NCI-H2029 (cell line): ENCODE data around the gene CKM.
"Not testable (repeated sequence)": the region's sequence is repeated elsewhere in the genome, so short reads cannot be mapped to it uniquely, and the experiment has no call there.

Experiments used
- DNase-seq: peaks from one replicate; lab custom pipeline; 2025; lab: John Stamatoyannopoulos, UW

Gene CKM

DNA sequence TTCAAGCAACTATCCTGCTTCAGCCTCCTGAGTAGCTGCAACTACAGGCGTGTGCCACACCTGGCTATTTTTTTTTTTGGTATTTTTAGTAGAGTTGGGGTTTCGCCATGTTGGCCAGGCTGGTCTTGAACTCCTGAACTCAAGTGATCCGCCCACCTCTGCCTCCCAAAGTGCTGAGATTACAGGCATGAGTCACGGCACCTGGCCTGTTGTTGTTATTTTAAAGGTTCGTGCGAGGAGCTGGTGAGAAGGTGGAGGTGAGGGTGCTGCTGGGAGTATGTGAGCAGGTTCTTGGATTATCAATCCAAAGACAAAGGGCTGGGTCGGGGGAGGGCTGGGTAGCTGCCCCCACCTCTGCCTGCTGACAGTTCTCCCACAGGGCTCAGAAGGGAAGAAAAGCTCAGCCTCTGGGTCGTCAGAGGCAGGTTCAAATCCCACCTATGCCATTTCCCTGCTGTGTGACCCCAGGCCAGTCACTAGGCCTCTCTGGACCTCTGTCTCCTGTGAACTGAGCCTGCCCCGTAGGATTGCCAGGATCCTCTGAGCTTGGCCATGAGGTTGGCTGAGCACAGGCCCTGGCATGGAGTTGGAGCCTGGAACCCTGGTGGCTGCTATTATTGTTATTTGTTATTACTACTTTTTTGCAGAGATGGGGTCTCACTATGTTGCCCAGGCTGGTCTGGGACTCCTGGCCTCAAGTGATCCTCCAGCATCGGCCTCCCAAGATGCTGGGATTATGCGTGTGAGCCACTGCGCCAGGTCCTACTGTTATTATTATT, 1.5 kb downstream of the CKM start:
- no peak for DNase-seq

DNA sequence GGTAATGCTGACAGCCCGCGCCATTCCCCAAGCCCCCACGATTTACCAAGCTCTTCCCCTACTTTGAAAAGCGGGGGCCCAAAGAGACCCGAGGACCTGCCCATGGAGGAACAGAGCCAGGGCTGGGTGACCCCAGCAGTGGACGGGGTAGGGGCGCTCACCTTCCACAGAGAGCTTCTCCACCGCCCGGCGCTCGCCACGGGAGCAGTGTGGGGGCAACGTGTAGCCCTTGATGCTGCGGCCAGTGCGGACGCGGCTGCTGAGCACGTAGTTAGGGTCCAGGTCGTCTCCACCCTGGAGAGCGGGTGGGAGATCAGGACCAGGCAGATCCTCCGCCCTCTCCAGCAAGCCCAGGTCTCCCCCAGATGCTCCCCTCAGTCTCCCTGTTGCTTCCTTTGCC, 7.4 kb downstream of the CKM start:
- no peak for DNase-seq

DNA sequence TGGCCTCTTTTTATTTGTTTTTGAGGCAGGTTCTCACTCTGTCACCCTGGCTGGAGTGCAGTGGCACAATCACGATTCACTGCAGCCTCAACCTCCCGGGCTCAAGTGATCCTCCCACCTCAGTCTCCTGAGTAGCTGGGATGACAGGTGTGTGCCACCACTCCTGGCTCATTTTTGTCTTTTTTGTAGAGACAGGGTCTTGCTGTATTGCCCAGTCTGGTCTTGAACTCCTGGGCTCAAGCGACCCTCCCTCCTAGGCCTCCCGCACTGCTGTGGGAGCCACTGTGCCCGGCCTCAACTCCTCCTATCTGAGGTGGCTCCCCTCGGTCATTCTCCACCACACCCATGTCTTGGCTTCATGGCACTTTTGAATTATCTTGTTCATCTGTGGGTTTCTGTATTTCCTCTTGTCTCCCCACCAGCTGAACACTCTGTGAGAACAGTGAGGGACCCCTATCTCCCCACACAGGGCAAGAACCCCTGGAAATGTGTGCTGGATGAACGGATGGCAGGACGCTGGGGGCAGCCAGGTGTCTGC, 7.9 kb downstream of the CKM start:
- DNase-seq = no peak

DNA sequence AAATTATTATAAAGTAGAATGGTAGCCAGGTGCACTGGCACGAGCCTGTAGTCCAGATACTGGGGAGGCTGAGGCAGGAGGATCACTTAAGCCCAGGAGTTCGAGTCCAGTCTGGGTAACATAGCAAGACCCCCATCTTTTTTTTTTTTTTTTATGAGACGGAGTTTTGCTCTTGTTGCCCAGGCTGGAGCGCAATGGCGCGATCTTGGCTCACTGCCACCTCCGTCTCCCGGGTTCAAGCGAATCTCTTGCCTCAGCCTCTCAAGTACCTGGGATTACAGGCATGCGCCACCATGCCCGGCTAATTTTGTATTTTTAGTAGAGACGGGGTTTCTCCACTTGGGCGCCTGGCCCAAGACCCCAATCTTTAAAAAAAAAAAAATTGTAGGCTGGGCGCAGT, 10.4 kb downstream of the CKM start:
- DNase-seq = not testable (repeated sequence)

DNA sequence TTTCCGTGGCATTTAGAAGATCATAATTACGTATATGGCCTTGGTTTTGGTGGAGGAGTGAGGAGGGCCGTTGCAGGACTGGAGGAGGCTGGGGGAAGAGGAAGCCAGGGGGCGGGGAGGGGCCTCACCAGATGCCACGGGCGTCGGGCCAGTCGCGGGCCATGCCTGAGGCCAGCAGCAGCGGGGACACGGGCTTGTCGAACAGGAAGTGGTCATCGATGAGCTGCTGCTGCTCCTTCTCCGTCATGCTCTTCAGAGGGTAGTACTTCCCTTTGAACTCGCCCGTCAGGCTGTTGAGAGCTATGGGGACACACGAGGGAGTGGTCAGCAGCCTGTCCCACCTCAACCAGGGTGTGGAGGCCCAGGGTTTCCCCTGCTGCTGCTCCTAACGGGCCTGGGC, 11.1 kb downstream of the CKM start:
- DNase-seq = no peak

DNA sequence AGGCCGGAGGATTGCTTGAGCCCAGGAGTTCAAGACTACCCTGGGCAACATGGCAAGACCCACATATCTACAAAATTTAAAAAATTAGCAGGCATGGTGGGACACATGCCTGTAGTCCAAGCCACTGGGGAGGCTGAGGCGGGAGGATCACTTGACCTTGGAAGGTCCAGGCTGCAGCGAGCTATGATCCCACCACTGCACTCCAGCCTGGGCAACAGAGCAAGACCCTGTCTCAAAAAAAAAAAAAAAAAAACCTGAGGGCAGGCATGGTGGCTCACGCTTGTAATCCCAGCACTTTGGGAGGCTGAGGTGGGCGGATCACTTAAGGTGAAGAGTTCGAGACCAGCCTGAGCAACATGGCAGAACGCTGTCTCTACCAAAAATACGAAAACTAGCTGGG, 13.4 kb downstream of the CKM start:
- DNase-seq = not testable (repeated sequence)

DNA sequence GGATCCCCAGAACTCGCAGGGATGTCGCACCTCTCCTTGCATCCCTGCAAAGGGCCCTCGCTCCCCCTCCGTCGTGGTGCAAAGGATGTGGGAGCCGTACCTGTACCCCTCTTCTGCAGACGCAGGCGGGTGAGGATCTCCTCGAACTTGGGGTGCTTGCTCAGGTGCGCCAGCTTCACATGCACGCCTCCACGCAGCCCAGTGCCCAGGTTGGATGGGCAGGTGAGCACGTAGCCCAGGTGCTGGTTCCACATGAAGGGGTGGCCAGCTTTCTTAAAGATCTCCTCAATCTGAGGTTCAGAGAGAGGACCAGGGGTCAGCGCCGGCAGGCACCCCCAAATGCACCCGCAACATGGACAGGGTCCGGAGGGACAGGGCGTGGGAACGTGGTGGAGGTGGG, 15.3 kb downstream of the CKM start:
- DNase-seq = no peak

DNA sequence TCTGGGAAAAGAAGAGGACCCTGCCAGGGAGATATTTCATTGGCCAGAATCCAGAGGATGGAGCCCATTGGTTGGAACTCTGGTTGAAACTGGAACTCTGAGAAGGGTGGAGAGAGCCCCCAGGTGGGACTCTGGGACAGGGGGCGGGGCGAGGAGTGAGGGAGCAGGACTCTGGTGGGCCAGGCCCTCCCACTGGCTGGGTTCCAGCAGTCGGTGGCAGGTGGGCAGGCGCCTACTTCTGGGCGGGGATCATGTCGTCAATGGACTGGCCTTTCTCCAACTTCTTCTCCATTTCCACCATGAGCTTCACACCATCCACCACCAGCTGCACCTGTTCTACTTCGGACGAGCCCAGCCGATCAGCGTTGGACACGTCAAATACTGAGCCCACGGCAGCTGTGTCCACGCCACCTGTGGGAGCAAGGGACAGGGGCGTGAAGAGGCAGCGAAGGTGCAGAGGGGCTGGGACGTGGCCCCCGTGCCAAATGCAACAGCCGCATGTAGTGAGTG, 16.1 kb downstream of the CKM start:
- peak; percentile 93 for DNase-seq

DNA sequence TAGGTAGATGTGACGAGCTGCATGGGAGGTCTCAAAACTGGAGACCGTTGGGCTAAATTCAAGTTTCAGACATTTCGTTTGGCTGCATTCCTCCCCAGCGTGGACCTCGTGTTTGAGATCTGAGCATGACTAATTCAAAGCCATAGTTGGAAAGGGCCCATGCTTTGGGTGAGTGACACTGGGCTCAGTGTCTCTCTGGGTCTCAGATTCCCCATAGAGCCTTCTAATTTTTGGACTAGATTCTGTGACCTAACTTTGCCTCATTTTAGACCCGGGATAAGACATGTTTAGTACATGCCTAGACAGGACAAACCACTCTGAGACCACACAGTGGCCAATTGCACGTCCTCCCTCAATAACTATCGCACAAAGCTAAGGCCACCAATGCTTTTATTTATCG, 16.6 kb downstream of the CKM start:
- DNase-seq = no peak

DNA sequence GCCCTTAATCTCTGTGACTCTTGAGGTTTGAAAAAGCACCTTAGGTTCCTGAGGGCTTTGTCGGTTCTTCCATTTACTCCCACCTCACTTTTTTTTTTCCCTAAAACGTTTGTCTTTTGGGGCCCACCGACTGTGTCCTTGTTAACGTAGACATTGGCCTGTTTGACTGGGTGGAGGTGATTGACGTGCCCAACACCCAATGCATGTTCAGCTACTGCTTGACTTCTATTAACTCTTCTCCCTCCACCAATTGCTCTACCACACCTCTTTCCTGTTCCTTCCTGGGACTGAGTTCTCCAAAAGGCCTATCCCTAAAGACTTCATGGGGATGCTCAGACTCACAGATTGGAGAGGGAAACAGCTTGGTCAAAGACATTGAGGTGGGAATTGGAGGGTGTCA, 17.3 kb downstream of the CKM start:
- no peak for DNase-seq

DNA sequence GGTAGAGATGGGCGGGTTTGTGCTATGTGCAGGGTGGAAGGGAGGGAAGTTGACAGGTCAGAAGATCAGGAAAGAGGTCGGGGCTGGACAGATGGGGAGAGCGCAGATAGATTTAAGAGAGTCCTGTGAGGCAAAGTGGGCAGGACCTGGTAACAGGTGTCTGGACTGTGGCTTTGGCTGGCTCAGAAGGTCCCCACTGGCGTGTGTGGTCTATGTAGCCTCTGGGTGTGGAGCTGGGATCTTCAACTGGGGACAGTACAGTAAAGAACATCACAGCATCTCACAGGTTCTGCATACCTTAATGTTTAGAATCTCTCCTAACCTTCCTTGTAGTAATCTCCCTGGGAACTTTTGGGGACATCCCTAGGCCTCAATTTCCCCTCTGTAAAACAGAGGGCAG, 17.7 kb downstream of the CKM start:
- DNase-seq = no peak

DNA sequence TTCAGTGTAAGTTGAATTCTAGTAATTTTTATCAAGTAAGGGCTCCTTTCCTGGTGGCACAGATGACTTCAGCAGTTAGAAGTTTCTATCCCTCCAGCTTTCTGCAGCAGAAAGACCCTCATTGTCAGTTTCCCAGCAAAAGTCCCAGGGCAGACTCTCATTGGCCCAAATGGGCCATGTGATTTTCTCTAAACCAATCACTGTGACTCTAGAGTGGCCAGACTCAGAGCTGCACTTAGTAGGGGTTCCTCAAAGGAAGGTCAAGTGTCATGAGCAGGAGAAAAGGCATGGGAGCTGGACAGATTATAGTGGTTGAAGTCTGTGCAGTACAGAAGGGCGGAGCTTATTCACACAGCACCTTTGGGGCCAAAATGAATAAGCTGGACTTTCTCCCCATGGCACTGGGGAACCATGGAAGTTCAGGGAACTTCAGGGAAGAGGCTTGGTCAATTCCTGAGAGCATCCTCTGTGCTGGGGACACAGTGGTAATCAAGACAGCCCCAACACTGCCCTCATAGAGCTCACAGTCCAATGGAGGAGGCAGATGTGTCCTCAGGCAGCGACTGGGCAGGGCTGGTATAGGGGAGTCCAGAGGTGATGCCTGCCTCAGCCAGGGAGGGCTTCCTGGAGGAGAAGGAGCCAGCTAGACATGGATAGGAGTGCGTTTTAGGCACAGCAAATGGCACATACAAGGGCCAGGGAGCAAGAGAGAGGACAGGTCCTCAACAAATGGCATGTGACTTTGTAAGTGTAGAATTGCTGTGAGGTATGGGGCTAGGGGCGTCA, 18.3 kb downstream of the CKM start:
- DNase-seq = no peak

DNA sequence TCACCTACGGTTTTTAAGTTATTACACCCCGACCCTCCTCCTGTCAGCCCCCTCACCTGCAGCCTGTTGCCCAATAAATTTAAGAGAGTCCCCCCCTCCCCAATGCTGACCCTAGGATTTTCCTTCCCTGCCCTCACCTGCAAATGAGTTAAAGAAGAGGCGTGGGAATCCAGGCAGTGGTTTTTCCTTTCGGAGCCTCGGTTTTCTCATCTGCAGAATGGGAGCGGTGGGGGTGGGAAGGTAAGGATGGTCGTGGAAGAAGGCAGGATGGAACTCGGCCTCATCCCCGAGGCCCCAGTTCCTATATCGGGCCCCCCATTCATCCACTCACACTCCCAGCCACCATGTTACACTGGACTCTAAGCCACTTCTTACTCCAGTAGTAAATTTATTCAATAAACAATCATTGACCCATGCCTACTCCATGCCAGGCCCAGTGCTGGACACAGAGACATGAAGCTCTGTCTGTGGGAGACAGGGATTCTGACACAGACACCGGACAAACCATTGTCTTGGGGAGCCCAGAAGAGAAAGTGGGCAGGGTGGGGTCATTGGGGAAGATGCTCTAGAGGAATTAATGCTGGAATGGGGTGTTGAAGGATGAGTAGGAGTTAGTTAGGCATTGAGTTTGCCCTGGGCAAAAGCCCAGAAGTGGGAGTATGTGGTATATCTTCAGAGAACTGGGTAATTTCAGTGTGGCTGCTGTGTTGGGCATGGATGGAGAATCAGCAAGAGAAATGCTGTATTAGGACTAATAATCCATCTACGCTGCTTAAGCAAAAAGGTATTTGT, 19.2 kb downstream of the CKM start:
- no peak for DNase-seq

DNA sequence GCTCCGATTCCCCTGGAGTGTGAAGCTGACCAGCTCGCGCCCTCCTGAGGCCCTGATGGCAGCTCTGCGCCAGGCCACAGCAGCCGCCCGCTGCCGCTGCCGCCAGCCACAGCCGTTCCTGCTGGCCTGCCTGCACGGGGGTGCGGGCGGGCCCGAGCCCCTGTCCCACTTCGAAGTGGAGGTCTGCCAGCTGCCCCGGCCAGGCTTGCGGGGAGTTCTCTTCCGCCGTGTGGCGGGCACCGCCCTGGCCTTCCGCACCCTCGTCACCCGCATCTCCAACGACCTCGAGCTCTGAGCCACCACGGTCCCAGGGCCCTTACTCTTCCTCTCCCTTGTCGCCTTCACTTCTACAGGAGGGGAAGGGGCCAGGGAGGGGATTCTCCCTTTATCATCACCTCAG, 20.3 kb downstream of the CKM start:
- DNase-seq = no peak

DNA sequence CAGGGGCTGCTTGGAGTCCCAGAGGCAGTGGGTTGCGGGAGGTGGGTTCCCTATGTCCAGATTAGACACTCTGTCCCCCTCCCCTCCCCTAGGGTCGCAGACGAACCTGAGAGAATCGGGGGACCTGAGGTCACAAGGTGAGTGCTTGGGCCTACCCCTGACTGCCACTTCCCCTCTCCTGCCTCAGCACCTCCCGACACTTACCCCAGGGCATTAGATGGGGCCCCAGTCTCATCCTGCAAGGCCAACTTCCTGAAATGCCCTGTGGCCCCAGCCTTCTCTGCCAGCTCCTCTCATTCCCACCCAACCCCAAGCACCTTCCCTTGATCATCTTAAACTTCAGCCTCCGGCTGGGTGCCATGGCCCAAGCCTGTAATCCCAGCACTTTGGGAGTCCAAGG, 23.0 kb downstream of the CKM start:
- DNase-seq = no peak

DNA sequence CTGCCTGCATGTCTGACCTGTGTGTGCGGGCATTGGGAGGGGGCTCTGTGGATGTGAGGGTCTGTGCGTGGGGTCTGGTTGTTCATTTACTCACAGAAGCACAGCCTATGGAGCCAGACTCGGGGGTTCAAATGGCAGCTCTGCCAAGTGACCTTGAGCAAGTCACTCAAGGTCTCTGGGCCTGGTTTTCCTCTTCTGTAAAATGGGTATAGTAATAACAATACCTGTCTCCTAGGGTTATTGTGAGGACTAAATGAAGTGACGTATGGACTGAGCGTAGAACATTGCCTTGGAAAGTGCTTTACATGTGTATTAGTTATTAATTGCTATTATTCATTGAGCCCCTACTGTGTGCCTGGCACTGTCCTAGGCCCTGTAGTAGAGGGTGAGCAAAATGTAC, 24.4 kb downstream of the CKM start:
- no peak for DNase-seq

DNA sequence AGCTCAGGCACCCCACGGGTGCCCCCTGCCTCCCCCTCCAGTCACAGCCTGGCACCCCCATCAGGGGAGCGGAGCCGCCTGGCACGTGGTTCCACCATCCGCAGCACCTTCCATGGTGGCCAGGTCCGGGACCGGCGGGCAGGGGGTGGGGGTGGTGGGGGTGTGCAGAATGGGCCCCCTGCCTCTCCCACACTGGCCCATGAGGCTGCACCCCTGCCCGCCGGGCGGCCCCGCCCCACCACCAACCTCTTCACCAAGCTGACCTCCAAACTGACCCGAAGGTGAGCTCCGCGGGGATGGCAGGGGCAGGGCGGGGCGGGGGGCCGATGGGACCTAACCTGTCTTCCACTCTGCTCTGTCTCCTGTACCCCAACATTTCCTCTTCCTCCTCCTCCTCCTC, 25.0 kb downstream of the CKM start:
- DNase-seq = no peak

DNA sequence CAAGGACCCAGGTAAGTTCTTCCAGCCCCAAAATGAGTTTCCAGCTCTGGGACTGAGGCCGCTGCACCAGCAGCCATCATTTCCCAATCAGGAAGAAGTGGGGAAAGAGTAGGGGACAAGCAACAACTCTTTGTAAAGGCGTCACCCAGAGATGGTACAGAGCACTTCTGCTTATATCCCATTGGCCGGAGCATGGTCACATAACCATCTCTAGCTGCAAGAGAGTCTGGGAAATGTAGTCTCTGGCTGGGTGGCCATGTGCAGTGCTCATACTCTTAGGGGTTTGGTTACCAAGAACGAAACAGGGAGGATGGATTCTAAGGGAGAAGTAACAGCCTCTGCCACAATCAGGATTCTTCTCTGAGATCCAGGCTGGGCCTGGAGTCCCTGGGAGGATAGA, 26.3 kb downstream of the CKM start:
- DNase-seq = no peak

DNA sequence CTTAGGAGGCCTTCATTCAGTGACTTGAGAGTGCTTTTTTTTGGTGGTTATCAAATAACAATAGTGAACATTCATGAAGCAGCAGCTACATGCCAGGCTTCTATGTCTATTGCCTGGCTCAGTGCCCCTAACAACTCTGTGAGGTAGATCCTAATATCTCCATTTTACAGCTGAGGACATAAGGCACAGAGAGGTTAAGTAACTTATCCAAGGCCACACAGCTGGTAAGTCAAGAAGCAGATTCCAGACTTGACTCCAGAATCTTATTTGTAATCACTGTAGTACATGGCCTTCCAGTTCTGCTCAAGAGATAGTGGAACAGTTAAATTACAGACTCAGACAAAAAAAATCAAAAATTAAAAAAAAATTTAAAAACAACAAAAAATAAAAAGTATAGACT, 26.8 kb downstream of the CKM start:
- DNase-seq = no peak

DNA sequence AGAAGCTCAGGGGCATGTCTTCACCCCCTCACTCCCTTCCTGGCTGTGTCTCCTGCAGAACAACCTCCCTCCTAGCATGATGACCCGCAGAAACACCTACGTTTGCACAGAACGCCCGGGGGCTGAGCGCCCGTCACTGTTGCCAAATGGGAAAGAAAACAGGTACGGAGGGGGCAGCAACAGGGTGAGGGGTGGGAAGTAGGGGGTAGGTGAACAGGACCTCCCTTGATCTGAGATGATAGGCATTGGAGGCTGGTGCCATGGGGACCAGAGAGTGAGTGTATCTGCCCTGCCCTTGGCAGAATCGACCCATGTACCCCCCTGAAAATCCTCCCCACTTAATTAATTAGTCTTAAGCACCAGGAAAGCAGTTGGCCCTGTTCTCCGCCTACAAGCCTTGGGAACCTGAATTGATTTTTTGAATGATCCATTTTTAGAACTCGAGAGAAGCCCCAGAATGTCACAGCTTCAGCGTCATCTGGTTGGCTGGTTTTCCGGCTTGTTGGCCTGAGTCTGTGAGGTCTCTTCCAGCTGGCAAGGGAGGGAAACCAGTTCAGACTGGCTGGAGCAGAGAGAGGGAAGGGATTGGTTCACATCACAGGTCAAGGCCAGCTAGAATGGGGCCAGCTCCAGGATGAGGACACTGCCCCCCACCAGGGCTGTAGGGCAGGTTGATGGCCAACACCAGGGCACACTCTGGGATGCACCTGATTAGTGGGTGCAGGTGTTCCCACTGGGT, 28.2 kb downstream of the CKM start:
- DNase-seq = peak; percentile 5

DNA sequence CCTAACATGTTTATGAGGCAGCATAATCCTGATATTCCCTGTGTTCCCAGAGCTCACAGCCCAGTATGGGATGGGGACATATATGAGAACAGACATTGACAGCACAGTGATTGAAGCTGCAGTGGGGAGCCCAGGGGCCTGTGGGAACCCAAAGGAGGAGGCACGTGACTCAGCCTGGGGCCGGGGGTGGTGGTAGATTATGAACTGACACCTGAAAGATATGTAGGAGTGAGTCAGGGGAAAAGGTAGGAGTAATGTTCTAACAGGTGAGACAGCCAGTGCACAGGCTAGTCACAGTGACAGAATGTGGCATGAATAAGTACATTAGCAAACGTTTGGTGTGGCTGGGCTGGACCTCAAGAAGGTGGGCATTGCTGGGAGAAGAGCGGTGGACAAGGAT, 29.0 kb downstream of the CKM start:
- no peak for DNase-seq

DNA sequence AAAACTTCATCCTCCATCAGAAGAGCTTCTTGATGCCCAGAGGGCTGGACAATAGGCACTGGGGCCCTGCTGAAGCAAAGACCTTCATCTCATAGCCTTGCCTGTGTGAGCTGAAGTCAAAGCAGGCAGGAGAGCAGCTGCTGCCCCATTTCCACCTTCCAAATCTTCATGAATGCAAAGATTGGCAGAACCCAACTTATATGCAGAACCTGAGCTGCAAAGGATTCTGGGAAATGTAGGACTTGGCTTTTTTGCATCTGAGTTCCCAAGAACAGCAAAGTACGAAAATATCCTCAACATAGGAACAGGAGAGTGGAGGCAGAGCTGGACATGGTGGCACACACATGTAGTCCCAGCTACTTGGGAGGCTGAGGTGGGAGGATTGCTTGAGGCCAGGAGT, 30.8 kb downstream of the CKM start:
- no peak for DNase-seq
